Kidney (tissue), 14 donors: Measurements from ENCODE around the gene RYR3. TPM values are rescaled to one million over a fixed set of nuclear protein-coding genes. Genes with fewer than 3 reads are reported as not detected.
A peak's percentile ranks its signal among the peaks of the same experiment; 100 is the strongest.

Experiments used
- DNase-seq, 5 donors: peaks; one replicate each; pipeline ENCODE4 v3.0.0-alpha.2; 2013 to 2020
- FAIRE-seq: peaks from 2 replicates; lab custom pipeline; 2012; peaks lifted over from hg19 to GRCh38; lab: Jason Lieb, UNC
- H3K27ac ChIP-seq, 2 donors: one replicate each; pipeline ENCODE4 v1.7.0; 2013; ENCODE audit warnings: low read depth in 2 of 2, low read length in 2 of 2, inconsistent platforms in 1 of 2
- H3K27me3 ChIP-seq: one replicate; pipeline ENCODE4 v1.7.1; 2013; ENCODE audit warnings: low read length, inconsistent platforms; ENCODE audit not compliant: control insufficient read depth, insufficient read depth
- H3K36me3 ChIP-seq, 3 donors: one replicate each; pipeline versions ENCODE4 v1.7.0 to v1.7.1; 2013; ENCODE audit warnings: low read length in 3 of 3, control low read depth in 1 of 3, inconsistent platforms in 1 of 3; ENCODE audit not compliant: insufficient read depth in 3 of 3, control insufficient read depth in 2 of 3
- H3K4me1 ChIP-seq, 3 donors: one replicate each; pipeline versions ENCODE4 v1.7.0 to v1.7.1; 2013; ENCODE audit warnings: low read length in 3 of 3, inconsistent platforms in 1 of 3, low read depth in 1 of 3; ENCODE audit not compliant: control insufficient read depth in 2 of 3, insufficient read depth in 2 of 3
- H3K4me3 ChIP-seq, 3 donors: one replicate each; pipeline versions ENCODE4 v1.7.0 to v1.8.1; 2013; ENCODE audit warnings: low read length in 3 of 3, control low read depth in 1 of 3, inconsistent platforms in 1 of 3
- H3K9ac ChIP-seq, 3 donors: one replicate each; pipeline versions ENCODE4 v1.7.0 to v1.7.1; 2013; ENCODE audit warnings: low read length in 3 of 3, control low read depth in 1 of 3, inconsistent platforms in 1 of 3
- H3K9me3 ChIP-seq, 3 donors: one replicate each; pipeline versions ENCODE4 v1.7.0 to v1.7.1; 2013; ENCODE audit warnings: low read length in 3 of 3, control low read depth in 1 of 3, inconsistent platforms in 1 of 3; ENCODE audit not compliant: control insufficient read depth in 2 of 3, insufficient read depth in 1 of 3
- intact Hi-C: fragments of 100-400 bp; cut with DNase I; formaldehyde crosslinking; loops from one replicate; pipeline ENCODE4 v1.11.1; 2022
- polyA plus RNA-seq: library from polyadenylated mRNA; stranded (reverse); fragments of 350-450 nt; fragmentation: Illumina TruSeq; extraction: RNeasy Lipid Tissue Mini Kit (QIAGEN cat#74804); gene quantifications from one replicate; pipeline ENCODE4 v1.2.3, GENCODE V29; 2014; ENCODE audit warnings: low read depth, low replicate concordance; ENCODE audit not compliant: insufficient read depth
- total RNA-seq: library from RNA; stranded (reverse); fragmentation: NEBNext Ultra II Directional; extraction: Animal tissue kit (Norgen Biotek cat#: 25700); gene quantifications from one replicate; pipeline ENCODE4 v1.2.1, GENCODE V29; 2021
- TF ChIP-seq, protein P1 (sequence below): IDR thresholded peaks from 3 replicates; pipeline ENCODE4 v1.5.1; 2012; ENCODE audit warnings: mild to moderate bottlenecking, moderate library complexity, borderline replicate concordance; ENCODE audit not compliant: insufficient read depth; ENCODE audit errors: extremely low read depth
- donor health status: control.
- donor health status: control.
- donor health status: control.
- donor health status: control.
- donor health status: control.
- donor health status: DM: yes; HTN: yes; CAD: no.
- donor health status: Normal renal cell carcinoma (clear cell type).

Gene RYR3
- total and polyA plus RNA-seq, 2 donors from 2014 or later: 0.90 to 10.5 TPM

DNA sequence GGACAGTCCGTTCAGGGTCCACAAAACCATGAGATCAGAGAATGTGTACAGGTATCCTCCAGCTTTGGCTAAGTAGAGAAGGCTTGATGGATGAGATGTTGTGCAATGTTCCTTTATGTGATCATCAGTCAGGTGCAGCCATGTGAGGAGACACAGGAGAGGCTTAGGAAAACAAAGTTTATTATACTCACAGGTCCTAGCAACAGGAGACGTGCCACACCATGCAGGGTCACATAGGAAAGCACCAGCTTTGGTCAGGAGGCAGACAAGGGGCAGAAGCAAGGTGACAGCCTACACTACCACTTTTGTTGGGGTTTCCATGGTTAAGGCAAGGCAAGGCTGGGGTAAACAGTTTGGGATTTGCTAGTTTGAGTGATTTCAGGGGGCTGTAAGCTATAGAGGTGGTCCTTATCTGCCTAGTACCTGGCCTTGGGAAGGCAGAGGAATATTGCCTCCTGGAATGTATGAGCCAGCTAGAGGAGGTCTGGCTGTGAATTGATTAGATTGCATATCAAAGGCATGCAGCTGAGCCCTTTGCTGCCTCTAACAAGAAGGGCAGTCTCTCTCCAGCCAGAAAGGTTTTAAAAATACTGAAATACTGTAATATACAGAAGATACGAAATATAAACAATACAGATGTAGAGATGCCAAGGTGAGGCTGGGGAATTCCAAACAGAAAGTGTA lies 248.6 kb downstream of the RYR3 start:
- intact Hi-C loops: no loop called here
- H3K9ac ChIP-seq: no peak overlapping the region
- no peaks in the 10 kb centered on the region for H3K36me3 ChIP-seq
- no peaks in the 10 kb centered on the region for H3K27me3 ChIP-seq
- TF ChIP-seq, protein P1, sequence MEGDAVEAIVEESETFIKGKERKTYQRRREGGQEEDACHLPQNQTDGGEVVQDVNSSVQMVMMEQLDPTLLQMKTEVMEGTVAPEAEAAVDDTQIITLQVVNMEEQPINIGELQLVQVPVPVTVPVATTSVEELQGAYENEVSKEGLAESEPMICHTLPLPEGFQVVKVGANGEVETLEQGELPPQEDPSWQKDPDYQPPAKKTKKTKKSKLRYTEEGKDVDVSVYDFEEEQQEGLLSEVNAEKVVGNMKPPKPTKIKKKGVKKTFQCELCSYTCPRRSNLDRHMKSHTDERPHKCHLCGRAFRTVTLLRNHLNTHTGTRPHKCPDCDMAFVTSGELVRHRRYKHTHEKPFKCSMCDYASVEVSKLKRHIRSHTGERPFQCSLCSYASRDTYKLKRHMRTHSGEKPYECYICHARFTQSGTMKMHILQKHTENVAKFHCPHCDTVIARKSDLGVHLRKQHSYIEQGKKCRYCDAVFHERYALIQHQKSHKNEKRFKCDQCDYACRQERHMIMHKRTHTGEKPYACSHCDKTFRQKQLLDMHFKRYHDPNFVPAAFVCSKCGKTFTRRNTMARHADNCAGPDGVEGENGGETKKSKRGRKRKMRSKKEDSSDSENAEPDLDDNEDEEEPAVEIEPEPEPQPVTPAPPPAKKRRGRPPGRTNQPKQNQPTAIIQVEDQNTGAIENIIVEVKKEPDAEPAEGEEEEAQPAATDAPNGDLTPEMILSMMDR: no peak
- FAIRE-seq (no peak), DNase-seq (peak in 3 of 5 donors; percentile 20 to 55 (median 22))
- H3K27ac ChIP-seq: no peak overlapping the region
- no peaks in the 10 kb centered on the region for H3K4me1 ChIP-seq
- H3K9me3 ChIP-seq: no peaks in the 10 kb centered on the region
- no peak overlapping the region for H3K4me3 ChIP-seq

DNA sequence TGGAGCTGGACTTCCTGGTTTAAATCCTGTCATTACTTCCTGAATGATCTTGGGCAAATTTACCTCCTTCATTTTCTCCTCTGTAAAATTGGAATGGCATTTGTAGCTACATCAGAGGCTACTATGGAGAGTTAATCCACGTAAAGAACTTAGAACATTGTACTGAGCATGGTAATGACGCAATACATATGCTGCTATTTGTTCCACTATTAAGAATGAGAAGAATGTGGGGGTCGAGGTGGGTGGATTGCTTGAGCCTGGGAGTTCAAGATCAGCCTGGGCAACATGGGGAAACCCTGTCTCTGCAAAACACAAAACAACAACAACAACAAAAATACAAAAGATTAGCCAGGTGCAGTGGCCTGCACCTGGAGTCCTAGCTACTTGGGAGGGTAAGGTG lies 250.6 kb downstream of the RYR3 start:
- H3K27me3 ChIP-seq: no peaks in the 10 kb centered on the region
- intact Hi-C loops: no loop called here
- H3K9me3 ChIP-seq: no peaks in the 10 kb centered on the region
- H3K4me1 ChIP-seq: no peaks in the 10 kb centered on the region
- no peak overlapping the region for H3K9ac ChIP-seq
- TF ChIP-seq, protein P1: no peak
- H3K27ac ChIP-seq: no peak overlapping the region
- FAIRE-seq (no peak), DNase-seq (peak in 1 of 5 donors; percentile 4)
- no peak overlapping the region for H3K4me3 ChIP-seq
- no peaks in the 10 kb centered on the region for H3K36me3 ChIP-seq

DNA sequence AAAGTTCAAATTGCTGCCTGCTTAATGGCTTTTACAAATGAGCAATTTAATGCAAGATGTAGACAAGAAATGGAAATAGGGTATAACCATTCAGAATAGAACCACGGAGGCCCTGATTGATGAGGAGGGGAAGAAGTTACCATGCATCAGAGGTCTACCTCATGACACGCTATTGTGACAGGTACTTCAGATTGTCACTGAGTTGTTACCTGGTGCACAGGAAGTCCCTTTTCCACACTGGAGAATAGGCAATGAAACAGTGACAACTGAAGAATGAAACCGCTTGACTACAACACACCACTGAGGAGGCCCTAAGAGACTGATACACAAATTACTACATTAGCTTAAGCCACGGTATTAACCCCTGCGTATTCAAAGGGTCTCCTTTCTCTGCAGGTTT lies 251.2 kb downstream of the RYR3 start:
- Histone ChIP-seq H3K36me3 (no peaks in the 10 kb centered on the region), H3K9ac (no peak overlapping the region), H3K4me3 (no peak overlapping the region), H3K27ac (no peak overlapping the region), H3K9me3 (no peaks in the 10 kb centered on the region), H3K27me3 (no peaks in the 10 kb centered on the region), H3K4me1 (no peaks in the 10 kb centered on the region)
- TF ChIP-seq, protein P1: no peak
- intact Hi-C loops: no loop called here
- FAIRE-seq (no peak), DNase-seq (no peak)
